ENCODE results near the gene SIM1. TPM values are rescaled to one million over a fixed set of nuclear protein-coding genes. Genes with fewer than 3 reads are reported as not detected.

SIM1 gene
- total RNA-seq, 1 experiment from 2014 or later: not detected

GRCh38 chr6:100353276-100354015 is 111.3 kb downstream of the SIM1 start:
- DNase-seq (ENCODE audit: low spot score): peak; percentile 18

GRCh38 chr6:100350139-100350538 is 114.6 kb downstream of the SIM1 start:
- DNase-seq (ENCODE audit: low spot score): no peak

- DNase-seq (ENCODE audit: low spot score): no peak
Observed at GRCh38 chr6:100349366-100349765, 115.4 kb downstream of the SIM1 start.

DNA sequence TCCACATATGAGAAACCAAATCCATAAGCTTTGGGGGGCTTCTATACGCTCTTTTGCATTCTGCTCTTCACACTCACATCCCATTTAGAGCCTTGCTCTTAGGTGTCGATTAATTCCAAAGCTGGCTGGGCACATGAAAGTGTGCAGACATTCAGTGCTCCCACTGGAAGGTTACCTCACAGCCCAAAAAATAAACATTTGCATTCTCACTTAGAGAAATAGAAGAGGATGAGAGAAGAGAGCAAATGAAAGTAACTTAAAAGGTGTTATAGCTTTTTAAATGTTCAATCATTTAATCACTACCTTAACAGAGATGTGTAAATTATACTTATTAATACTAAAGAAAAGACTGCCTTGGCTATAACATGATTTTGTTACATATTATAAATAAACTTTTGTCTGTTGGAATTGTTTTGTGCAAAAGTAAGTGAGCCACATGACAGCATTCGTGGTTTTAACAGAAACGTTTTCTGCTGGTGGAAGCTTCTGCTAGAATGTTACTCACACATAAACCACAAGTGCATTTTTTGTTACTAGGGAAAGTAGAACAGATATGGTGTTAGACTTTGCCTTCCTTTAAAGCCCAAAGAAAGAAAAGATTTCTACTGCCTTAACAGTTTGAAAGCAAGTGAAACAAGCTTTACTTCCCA is 116.7 kb downstream of the SIM1 start:
- peak; percentile 46 for DNase-seq (ENCODE audit: low spot score)

- DNase-seq (ENCODE audit: low spot score): peak; percentile 21
Observed at GRCh38 chr6:100346828-100347227, 117.9 kb downstream of the SIM1 start.

GRCh38 chr6:100346203-100346602 is 118.5 kb downstream of the SIM1 start:
- peak; percentile 52 for DNase-seq (ENCODE audit: low spot score)

GRCh38 chr6:100344761-100345160 is 120.0 kb downstream of the SIM1 start:
- peak; percentile 80 for DNase-seq (ENCODE audit: low spot score)

GRCh38 chr6:100344321-100344720 is 120.4 kb downstream of the SIM1 start:
- no peak for DNase-seq (ENCODE audit: low spot score)

DNA sequence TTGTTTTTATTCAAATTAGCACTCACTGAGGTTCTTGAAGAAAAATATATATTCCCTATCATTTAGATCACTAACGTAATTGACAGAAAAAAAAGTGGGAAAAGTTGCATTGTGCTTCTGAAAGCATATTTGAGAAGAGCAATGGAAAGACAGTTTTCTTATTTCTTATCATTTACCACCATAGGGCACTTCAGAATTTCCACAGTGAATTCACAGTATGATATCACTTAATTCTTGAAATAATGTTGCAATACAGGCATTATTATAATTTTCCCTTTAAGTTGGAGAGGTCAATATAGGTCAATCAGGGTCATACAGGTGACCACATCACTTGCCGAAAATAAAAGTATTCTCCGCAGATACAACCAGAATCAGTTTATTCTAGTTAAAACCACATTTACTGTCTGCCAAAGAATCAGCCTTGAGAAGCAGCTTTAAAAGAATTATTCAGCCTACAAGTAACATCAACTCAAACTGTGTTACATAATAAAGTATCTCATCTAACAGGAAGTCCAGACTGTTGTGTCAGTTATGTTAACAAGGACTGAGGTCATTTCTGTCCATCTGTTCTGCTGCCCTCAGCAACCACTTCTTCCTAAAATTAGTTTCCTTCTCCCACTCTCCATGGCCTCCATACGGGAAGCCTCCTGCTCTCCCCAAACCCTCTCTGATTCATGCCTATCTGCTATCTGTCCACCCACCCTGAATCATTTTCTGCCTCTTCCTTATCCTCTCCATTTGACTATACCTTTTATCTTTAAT is 121.2 kb downstream of the SIM1 start:
- DNase-seq (ENCODE audit: low spot score): peak; percentile 79

- peak; percentile 88 for DNase-seq (ENCODE audit: low spot score)
Observed at GRCh38 chr6:100342830-100343229, 121.9 kb downstream of the SIM1 start.

- DNase-seq (ENCODE audit: low spot score): no peak
Observed at GRCh38 chr6:100339574-100340255, 125.0 kb downstream of the SIM1 start.

DNA sequence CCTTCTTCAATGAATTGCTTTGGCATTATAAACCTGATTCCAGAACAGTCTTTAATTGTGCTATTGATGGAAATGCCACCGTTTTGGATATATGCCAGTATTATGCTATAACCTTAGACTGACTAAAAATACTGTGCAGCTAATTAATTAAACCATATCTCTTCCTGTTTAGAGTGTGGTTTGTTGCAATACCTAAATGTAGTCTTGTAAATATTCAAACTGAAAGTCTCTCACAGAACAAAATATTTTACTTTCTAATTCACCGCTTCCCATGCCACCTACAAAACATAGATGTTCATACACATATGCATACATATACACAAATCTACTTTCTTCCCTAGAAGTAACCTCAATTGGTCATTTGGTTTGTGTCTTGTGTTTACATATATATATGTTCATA is 126.6 kb downstream of the SIM1 start:
- DNase-seq (ENCODE audit: low spot score): no peak

DNA sequence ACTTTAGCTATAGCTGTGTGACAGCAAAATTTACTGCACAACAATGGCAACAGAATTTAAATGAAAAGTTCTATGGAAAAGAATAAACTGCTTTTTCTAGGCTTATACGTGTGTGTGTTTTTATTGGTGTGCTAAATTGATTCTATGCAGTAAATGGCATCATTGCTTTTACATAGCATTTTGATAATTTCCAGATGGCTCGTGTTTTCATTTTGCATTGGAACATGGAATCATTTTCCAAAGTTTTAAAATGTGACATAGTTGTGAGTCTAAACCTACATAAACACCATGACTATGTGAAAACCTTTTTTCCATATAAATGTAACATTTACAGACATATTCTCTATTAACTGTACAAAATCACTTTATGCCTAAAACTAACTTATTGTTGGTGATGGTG is 127.8 kb downstream of the SIM1 start:
- DNase-seq (ENCODE audit: low spot score): no peak

GRCh38 chr6:100335991-100336390 is 128.7 kb downstream of the SIM1 start:
- no peak for DNase-seq (ENCODE audit: low spot score)

Measured in A172 (cell line).